ENCODE measurements around the gene FBXO31.

FBXO31 gene

GRCh38 chr16:87409781-87410180 lies 26.2 kb upstream of the FBXO31 start:
- no CpG with 5 or more reads among the region's 13 CpGs for WGBS (ENCODE audit: extremely low coverage, insufficient coverage, low lambda C conversion rate)
- Histone ChIP-seq H3K36me3 (ENCODE audit: control insufficient read depth, insufficient read depth, low read length) (peaks cover 7% of the 10 kb centered on the region), H3K27ac (ENCODE audit: low read depth, low read length) (no peak overlapping the region)

GRCh38 chr16:87409153-87409552 lies 25.6 kb upstream of the FBXO31 start:
- H3K36me3 ChIP-seq (ENCODE audit: control insufficient read depth, insufficient read depth, low read length), result peaks cover 9% of the 10 kb centered on the region
- no peak overlapping the region for H4K8ac ChIP-seq (ENCODE audit: low read depth, low read length)
- no peak overlapping the region for H2BK5ac ChIP-seq (ENCODE audit: low read length)
- no peak overlapping the region for H2BK120ac ChIP-seq (ENCODE audit: low read depth, low read length)
- no peak overlapping the region for H3K27ac ChIP-seq (ENCODE audit: low read depth, low read length)
- no peak overlapping the region for H2BK15ac ChIP-seq (replicated peaks; ENCODE audit: low read depth)
- H3K27me3 ChIP-seq (ENCODE audit: insufficient read depth, low read length, poor library complexity), result no peaks in the 10 kb centered on the region
- H3K4me2 ChIP-seq (ENCODE audit: low read length), result no peak overlapping the region
- no peak overlapping the region for H3K18ac ChIP-seq (ENCODE audit: low read length)
- WGBS (ENCODE audit: extremely low coverage, insufficient coverage, low lambda C conversion rate), result no CpG with 5 or more reads among the region's 13 CpGs
- no peak for DNase-seq
- H4K5ac ChIP-seq (ENCODE audit: low read length), result no peak overlapping the region
- H3K4me1 ChIP-seq (ENCODE audit: control insufficient read depth, low read depth, low read length), result no peaks in the 10 kb centered on the region
- H2AK5ac ChIP-seq (ENCODE audit: low read length), result no peak overlapping the region
- H3K23ac ChIP-seq (ENCODE audit: low read length), result no peak overlapping the region
- H3K4ac ChIP-seq (ENCODE audit: low read depth, low read length), result no peak overlapping the region
- no peak overlapping the region for H3K56ac ChIP-seq (ENCODE audit: low read length)
- H3K9ac ChIP-seq (ENCODE audit: low read length), result no peak overlapping the region
- no peaks in the 10 kb centered on the region for H3K79me1 ChIP-seq (ENCODE audit: low read length)
- no peaks in the 10 kb centered on the region for H3K79me2 ChIP-seq (ENCODE audit: control insufficient read depth, insufficient read depth, low read length)
- H3K4me3 ChIP-seq (ENCODE audit: low read length), result no peak overlapping the region

More at GRCh38 chr16:87409781-87410180, 26.2 kb upstream of the FBXO31 start:
- H3K23ac ChIP-seq (ENCODE audit: low read length), result no peak overlapping the region
- no peak overlapping the region for H4K8ac ChIP-seq (ENCODE audit: low read depth, low read length)
- H3K79me2 ChIP-seq (ENCODE audit: control insufficient read depth, insufficient read depth, low read length), result no peaks in the 10 kb centered on the region
- no peak overlapping the region for H3K56ac ChIP-seq (ENCODE audit: low read length)
- H3K4me1 ChIP-seq (ENCODE audit: control insufficient read depth, low read depth, low read length), result no peaks in the 10 kb centered on the region
- DNase-seq, result no peak
- no peak overlapping the region for H2BK15ac ChIP-seq (replicated peaks; ENCODE audit: low read depth)
- no peak overlapping the region for H3K4me2 ChIP-seq (ENCODE audit: low read length)
- no peak overlapping the region for H3K18ac ChIP-seq (ENCODE audit: low read length)
- H3K79me1 ChIP-seq (ENCODE audit: low read length), result no peaks in the 10 kb centered on the region
- no peak overlapping the region for H2BK120ac ChIP-seq (ENCODE audit: low read depth, low read length)
- H3K4me3 ChIP-seq (ENCODE audit: low read length), result no peak overlapping the region
- no peak overlapping the region for H3K9ac ChIP-seq (ENCODE audit: low read length)
- H2BK5ac ChIP-seq (ENCODE audit: low read length), result no peak overlapping the region
- no peak overlapping the region for H3K4ac ChIP-seq (ENCODE audit: low read depth, low read length)
- H4K5ac ChIP-seq (ENCODE audit: low read length), result no peak overlapping the region
- H2AK5ac ChIP-seq (ENCODE audit: low read length), result no peak overlapping the region
- H3K27me3 ChIP-seq (ENCODE audit: insufficient read depth, low read length, poor library complexity), result no peaks in the 10 kb centered on the region

GRCh38 chr16:87407511-87408112 lies 24.0 kb upstream of the FBXO31 start:
- Histone ChIP-seq H4K5ac (ENCODE audit: low read length) (no peak overlapping the region), H3K23ac (ENCODE audit: low read length) (no peak overlapping the region), H3K36me3 (ENCODE audit: control insufficient read depth, insufficient read depth, low read length) (peaks cover 12% of the 10 kb centered on the region), H3K18ac (ENCODE audit: low read length) (no peak overlapping the region), H3K9ac (ENCODE audit: low read length) (no peak overlapping the region), H2BK120ac (ENCODE audit: low read depth, low read length) (no peak overlapping the region), H3K4ac (ENCODE audit: low read depth, low read length) (no peak overlapping the region), H2BK5ac (ENCODE audit: low read length) (no peak overlapping the region), H3K4me2 (ENCODE audit: low read length) (no peak overlapping the region), H3K4me1 (ENCODE audit: control insufficient read depth, low read depth, low read length) (no peaks in the 10 kb centered on the region), H3K4me3 (ENCODE audit: low read length) (no peak overlapping the region), H3K79me1 (ENCODE audit: low read length) (no peaks in the 10 kb centered on the region), H4K8ac (ENCODE audit: low read depth, low read length) (no peak overlapping the region), H3K56ac (ENCODE audit: low read length) (no peak overlapping the region), H3K27me3 (ENCODE audit: insufficient read depth, low read length, poor library complexity) (no peaks in the 10 kb centered on the region), H2BK15ac (replicated peaks; ENCODE audit: low read depth) (no peak overlapping the region), H2AK5ac (ENCODE audit: low read length) (no peak overlapping the region), H3K79me2 (ENCODE audit: control insufficient read depth, insufficient read depth, low read length) (no peaks in the 10 kb centered on the region), H3K27ac (ENCODE audit: low read depth, low read length) (no peak overlapping the region)
- no CpG with 5 or more reads among the region's 26 CpGs for WGBS (ENCODE audit: extremely low coverage, insufficient coverage, low lambda C conversion rate)
- no peak for DNase-seq

- H3K56ac ChIP-seq (ENCODE audit: low read length), result no peak overlapping the region
- H3K4me2 ChIP-seq (ENCODE audit: low read length), result no peak overlapping the region
- H2BK120ac ChIP-seq (ENCODE audit: low read depth, low read length), result no peak overlapping the region
- H2BK5ac ChIP-seq (ENCODE audit: low read length), result no peak overlapping the region
- DNase-seq, result no peak
- H3K79me2 ChIP-seq (ENCODE audit: control insufficient read depth, insufficient read depth, low read length), result no peaks in the 10 kb centered on the region
- H2AK5ac ChIP-seq (ENCODE audit: low read length), result no peak overlapping the region
- no CpG with 5 or more reads among the region's 14 CpGs for WGBS (ENCODE audit: extremely low coverage, insufficient coverage, low lambda C conversion rate)
- H3K36me3 ChIP-seq (ENCODE audit: control insufficient read depth, insufficient read depth, low read length), result peaks cover 12% of the 10 kb centered on the region
- no peak overlapping the region for H3K4ac ChIP-seq (ENCODE audit: low read depth, low read length)
- no peak overlapping the region for H4K8ac ChIP-seq (ENCODE audit: low read depth, low read length)
- H4K5ac ChIP-seq (ENCODE audit: low read length), result no peak overlapping the region
- no peak overlapping the region for H3K27ac ChIP-seq (ENCODE audit: low read depth, low read length)
- no peak overlapping the region for H3K18ac ChIP-seq (ENCODE audit: low read length)
- H3K9ac ChIP-seq (ENCODE audit: low read length), result no peak overlapping the region
- no peak overlapping the region for H2BK15ac ChIP-seq (replicated peaks; ENCODE audit: low read depth)
- no peak overlapping the region for H3K4me3 ChIP-seq (ENCODE audit: low read length)
- H3K4me1 ChIP-seq (ENCODE audit: control insufficient read depth, low read depth, low read length), result no peaks in the 10 kb centered on the region
- H3K23ac ChIP-seq (ENCODE audit: low read length), result no peak overlapping the region
- no peaks in the 10 kb centered on the region for H3K79me1 ChIP-seq (ENCODE audit: low read length)
- H3K27me3 ChIP-seq (ENCODE audit: insufficient read depth, low read length, poor library complexity), result no peaks in the 10 kb centered on the region
These were observed 23.0 kb upstream of the FBXO31 start for GRCh38 chr16:87406495-87407088.

- no peaks in the 10 kb centered on the region for H3K4me1 ChIP-seq (ENCODE audit: control insufficient read depth, low read depth, low read length)
- H3K27me3 ChIP-seq (ENCODE audit: insufficient read depth, low read length, poor library complexity), result no peaks in the 10 kb centered on the region
- no CpG with 5 or more reads among the region's 19 CpGs for whole genome bisulfite sequencing (ENCODE audit: extremely low coverage, insufficient coverage, low lambda C conversion rate)
- no peak overlapping the region for H2BK5ac ChIP-seq (ENCODE audit: low read length)
- H3K36me3 ChIP-seq (ENCODE audit: control insufficient read depth, insufficient read depth, low read length), result peaks cover 12% of the 10 kb centered on the region
- no peak overlapping the region for H3K23ac ChIP-seq (ENCODE audit: low read length)
- no peak overlapping the region for H4K5ac ChIP-seq (ENCODE audit: low read length)
- no peaks in the 10 kb centered on the region for H3K79me1 ChIP-seq (ENCODE audit: low read length)
- no peak overlapping the region for H3K27ac ChIP-seq (ENCODE audit: low read depth, low read length)
- no peak overlapping the region for H2BK15ac ChIP-seq (replicated peaks; ENCODE audit: low read depth)
- H3K9ac ChIP-seq (ENCODE audit: low read length), result no peak overlapping the region
- no peak overlapping the region for H3K18ac ChIP-seq (ENCODE audit: low read length)
- no peak overlapping the region for H3K4ac ChIP-seq (ENCODE audit: low read depth, low read length)
- H4K8ac ChIP-seq (ENCODE audit: low read depth, low read length), result no peak overlapping the region
- H3K56ac ChIP-seq (ENCODE audit: low read length), result no peak overlapping the region
- H2BK120ac ChIP-seq (ENCODE audit: low read depth, low read length), result no peak overlapping the region
- H3K4me3 ChIP-seq (ENCODE audit: low read length), result no peak overlapping the region
- DNase-seq, result no peak
- no peak overlapping the region for H2AK5ac ChIP-seq (ENCODE audit: low read length)
- H3K4me2 ChIP-seq (ENCODE audit: low read length), result no peak overlapping the region
- H3K79me2 ChIP-seq (ENCODE audit: control insufficient read depth, insufficient read depth, low read length), result no peaks in the 10 kb centered on the region
These were observed 21.4 kb upstream of the FBXO31 start for GRCh38 chr16:87404764-87405625.
